ENCODE data around the gene SRBD1.

Gene SRBD1

DNA sequence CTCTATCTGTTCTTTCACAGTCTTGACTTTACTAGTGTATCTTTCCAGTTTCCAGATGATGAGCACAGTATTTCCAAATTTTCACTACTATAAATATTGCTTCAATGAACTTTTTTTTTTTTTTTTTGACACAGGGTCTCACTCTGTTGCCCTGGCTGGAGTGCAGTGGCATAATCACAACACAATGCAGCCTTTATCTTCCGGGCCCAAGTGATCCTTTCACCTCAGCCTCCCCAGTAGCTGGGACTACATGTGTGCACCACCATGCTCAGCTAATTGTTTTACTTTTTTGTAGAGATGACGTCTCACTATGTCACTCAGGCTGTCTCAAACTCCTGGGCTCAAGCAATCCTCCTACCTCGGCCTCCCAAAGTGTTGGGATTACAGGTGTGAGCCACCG lies 142.8 kb downstream of the SRBD1 start:
- 92 to 97% methylated on average over 2 to 4 of the region's 4 CpGs for WGBS, 2 experiments (ENCODE audit: insufficient coverage in 2 of 2)
- Histone ChIP-seq H3K4me3 (ENCODE audit: extremely low read depth, insufficient read depth, low read length, poor library complexity, severe bottlenecking) (no peak overlapping the region), H3K4me1 (ENCODE audit: control insufficient read depth, insufficient read depth, low read length, poor library complexity, severe bottlenecking) (no peaks in the 10 kb centered on the region), H3K27ac (ENCODE audit: low read depth, low read length, severe bottlenecking) (no peak overlapping the region), H3K36me3 (ENCODE audit: control insufficient read depth, insufficient read depth, low read length) (no peaks in the 10 kb centered on the region), H3K9me3 (ENCODE audit: control insufficient read depth, low read length) (no peaks in the 10 kb centered on the region)

DNA sequence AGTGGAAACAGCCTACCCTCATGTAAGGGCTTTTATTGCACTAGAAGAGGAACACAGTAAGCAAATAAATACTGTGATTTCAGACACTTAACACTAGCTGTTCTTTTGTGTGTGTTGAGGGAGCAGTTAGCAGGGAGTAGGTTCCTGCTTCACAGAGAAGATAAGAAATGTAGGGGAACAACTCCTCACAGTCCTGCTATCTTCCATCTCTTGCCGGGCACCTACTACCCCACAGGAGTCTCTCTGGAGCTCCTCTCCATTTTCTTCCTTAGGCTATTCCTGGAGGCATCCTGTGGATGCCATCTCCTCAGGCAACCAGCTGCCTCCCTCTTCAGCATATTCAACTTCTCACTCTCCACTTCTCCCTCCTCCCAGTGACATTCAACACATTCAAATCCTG lies 145.0 kb downstream of the SRBD1 start:
- H3K27ac ChIP-seq (ENCODE audit: low read depth, low read length, severe bottlenecking): no peak overlapping the region
- H3K36me3 ChIP-seq (ENCODE audit: control insufficient read depth, insufficient read depth, low read length): no peaks in the 10 kb centered on the region
- 8 to 13% methylated on average over 1 of the region's 1 CpG for WGBS, 2 experiments (ENCODE audit: insufficient coverage in 2 of 2)
- no peaks in the 10 kb centered on the region for H3K4me1 ChIP-seq (ENCODE audit: control insufficient read depth, insufficient read depth, low read length, poor library complexity, severe bottlenecking)
- no peaks in the 10 kb centered on the region for H3K9me3 ChIP-seq (ENCODE audit: control insufficient read depth, low read length)
- no peak overlapping the region for H3K4me3 ChIP-seq (ENCODE audit: extremely low read depth, insufficient read depth, low read length, poor library complexity, severe bottlenecking)

GRCh38 chr2:45460825-45461224 lies 150.2 kb downstream of the SRBD1 start:
- Histone ChIP-seq H3K4me3 (ENCODE audit: extremely low read depth, insufficient read depth, low read length, poor library complexity, severe bottlenecking) (no peak overlapping the region), H3K4me1 (ENCODE audit: control insufficient read depth, insufficient read depth, low read length, poor library complexity, severe bottlenecking) (peaks cover 11% of the 10 kb centered on the region), H3K36me3 (ENCODE audit: control insufficient read depth, insufficient read depth, low read length) (peaks cover 4% of the 10 kb centered on the region), H3K27ac (ENCODE audit: low read depth, low read length, severe bottlenecking) (no peak overlapping the region), H3K9me3 (ENCODE audit: control insufficient read depth, low read length) (no peaks in the 10 kb centered on the region)
- WGBS, 2 experiments (ENCODE audit: insufficient coverage in 2 of 2): 93 to 100% methylated on average over 4 to 5 of the region's 6 CpGs

DNA sequence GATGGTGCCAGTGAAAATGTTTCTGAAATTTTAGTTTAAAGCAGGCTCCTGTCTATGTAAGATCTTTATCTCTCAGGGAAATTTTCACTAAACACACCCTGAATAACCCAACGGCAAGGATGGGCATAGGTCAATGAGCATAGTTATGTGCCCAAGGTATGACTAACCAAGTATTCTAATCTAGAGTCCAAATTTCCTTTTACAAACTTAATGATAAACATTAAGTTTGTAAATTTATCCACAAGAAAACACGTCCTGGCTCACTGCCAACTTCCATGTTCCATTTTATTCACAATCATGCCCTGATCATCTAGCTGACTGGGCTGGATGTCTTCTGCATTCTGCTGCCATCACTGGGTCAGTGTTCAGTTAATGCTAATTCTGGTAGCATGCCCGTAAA lies 151.2 kb downstream of the SRBD1 start:
- Histone ChIP-seq H3K9me3 (ENCODE audit: control insufficient read depth, low read length) (no peaks in the 10 kb centered on the region), H3K27ac (ENCODE audit: low read depth, low read length, severe bottlenecking) (no peak overlapping the region), H3K4me3 (ENCODE audit: extremely low read depth, insufficient read depth, low read length, poor library complexity, severe bottlenecking) (no peak overlapping the region), H3K4me1 (ENCODE audit: control insufficient read depth, insufficient read depth, low read length, poor library complexity, severe bottlenecking) (peaks cover 11% of the 10 kb centered on the region), H3K36me3 (ENCODE audit: control insufficient read depth, insufficient read depth, low read length) (peaks cover 4% of the 10 kb centered on the region)
- WGBS, 2 experiments (ENCODE audit: insufficient coverage in 2 of 2): 83 to 100% methylated on average over 1 of the region's 3 CpGs

GRCh38 chr2:45458909-45459563 lies 152.0 kb downstream of the SRBD1 start:
- H3K9me3 ChIP-seq (ENCODE audit: control insufficient read depth, low read length): no peaks in the 10 kb centered on the region
- peak overlapping the region; percentile 70 for H3K27ac ChIP-seq (ENCODE audit: low read depth, low read length, severe bottlenecking)
- no peak overlapping the region for H3K4me3 ChIP-seq (ENCODE audit: extremely low read depth, insufficient read depth, low read length, poor library complexity, severe bottlenecking)
- H3K4me1 ChIP-seq (ENCODE audit: control insufficient read depth, insufficient read depth, low read length, poor library complexity, severe bottlenecking): peaks cover 11% of the 10 kb centered on the region
- 26 to 50% methylated on average over 2 of the region's 3 CpGs for WGBS, 2 experiments (ENCODE audit: insufficient coverage in 2 of 2)
- peaks cover 4% of the 10 kb centered on the region for H3K36me3 ChIP-seq (ENCODE audit: control insufficient read depth, insufficient read depth, low read length)

DNA sequence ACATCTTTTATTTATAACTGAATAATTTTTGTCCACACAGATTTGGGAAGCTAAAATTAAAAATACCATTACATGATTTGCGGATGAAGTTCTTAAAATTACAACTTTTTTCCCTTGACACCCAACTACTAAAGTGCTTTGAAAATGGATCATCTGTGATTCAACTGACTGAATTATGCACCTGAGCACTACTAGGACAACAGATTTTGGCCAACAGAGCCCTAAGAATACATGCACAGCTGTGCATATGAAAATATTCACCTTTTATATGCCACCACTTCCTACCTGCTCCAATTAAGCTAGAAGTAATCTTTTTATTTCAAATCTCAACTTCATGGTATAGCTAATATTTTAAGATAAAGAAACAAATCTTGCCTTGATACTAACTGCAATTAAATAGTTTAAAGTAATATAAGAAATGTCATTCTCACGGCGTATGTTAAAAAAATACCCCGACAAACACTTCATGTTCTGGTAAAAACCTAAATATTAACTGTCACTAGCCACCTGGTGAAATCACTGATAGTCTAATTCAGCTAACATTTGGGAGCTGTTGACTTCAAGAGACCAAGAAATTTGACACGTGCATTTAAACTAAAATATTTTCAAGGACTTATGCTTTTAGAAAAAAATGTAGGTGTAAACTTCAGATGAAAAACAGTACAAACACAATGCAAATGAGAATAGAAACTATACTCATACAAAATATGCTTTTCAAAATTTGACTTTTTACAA lies 153.7 kb downstream of the SRBD1 start:
- peaks cover 4% of the 10 kb centered on the region for H3K36me3 ChIP-seq (ENCODE audit: control insufficient read depth, insufficient read depth, low read length)
- WGBS, 2 experiments (ENCODE audit: insufficient coverage in 2 of 2): 86 to 100% methylated on average over 1 to 3 of the region's 5 CpGs
- no peaks in the 10 kb centered on the region for H3K9me3 ChIP-seq (ENCODE audit: control insufficient read depth, low read length)

GRCh38 chr2:45452866-45453265 lies 158.2 kb downstream of the SRBD1 start:
- Histone ChIP-seq H3K4me3 (ENCODE audit: extremely low read depth, insufficient read depth, low read length, poor library complexity, severe bottlenecking) (no peak overlapping the region), H3K27ac (ENCODE audit: low read depth, low read length, severe bottlenecking) (no peak overlapping the region), H3K36me3 (ENCODE audit: control insufficient read depth, insufficient read depth, low read length) (no peaks in the 10 kb centered on the region), H3K9me3 (ENCODE audit: control insufficient read depth, low read length) (no peaks in the 10 kb centered on the region), H3K4me1 (ENCODE audit: control insufficient read depth, insufficient read depth, low read length, poor library complexity, severe bottlenecking) (no peaks in the 10 kb centered on the region)
- WGBS, 2 experiments (ENCODE audit: insufficient coverage in 2 of 2): 100% methylated on average over 1 of the region's 4 CpGs; no CpG with 5 or more reads in 1 of the 2 experiments

More for the DNA sequence above, 153.7 kb downstream of the SRBD1 start:
- no peak overlapping the region for H3K4me3 ChIP-seq (ENCODE audit: extremely low read depth, insufficient read depth, low read length, poor library complexity, severe bottlenecking)
- H3K4me1 ChIP-seq (ENCODE audit: control insufficient read depth, insufficient read depth, low read length, poor library complexity, severe bottlenecking): peaks cover 11% of the 10 kb centered on the region
- H3K27ac ChIP-seq (ENCODE audit: low read depth, low read length, severe bottlenecking): no peak overlapping the region

GRCh38 chr2:45450634-45451033 lies 160.4 kb downstream of the SRBD1 start:
- WGBS, 2 experiments (ENCODE audit: insufficient coverage in 2 of 2): 100% methylated on average over 2 of the region's 2 CpGs; no CpG with 5 or more reads in 1 of the 2 experiments

DNA sequence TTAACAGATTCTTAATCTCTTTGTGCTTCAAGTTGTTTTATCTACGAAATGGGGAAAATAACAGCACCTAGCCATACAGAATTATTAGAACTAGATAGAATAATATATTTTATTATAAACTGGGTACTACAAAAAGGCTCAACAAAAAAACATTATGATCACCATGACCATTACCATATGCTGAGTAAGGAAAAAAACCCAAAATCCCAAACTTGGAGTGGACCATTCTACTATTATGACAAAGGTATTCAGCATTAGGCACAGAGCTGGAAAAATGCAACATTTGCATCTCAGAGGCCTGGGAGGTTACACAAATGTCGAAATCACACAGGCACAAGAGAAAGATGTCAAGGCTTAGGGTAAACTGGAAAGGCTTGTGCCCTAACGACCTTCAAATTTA lies 162.8 kb downstream of the SRBD1 start:
- Histone ChIP-seq H3K4me1 (ENCODE audit: control insufficient read depth, insufficient read depth, low read length, poor library complexity, severe bottlenecking) (no peaks in the 10 kb centered on the region), H3K36me3 (ENCODE audit: control insufficient read depth, insufficient read depth, low read length) (no peaks in the 10 kb centered on the region), H3K27ac (ENCODE audit: low read depth, low read length, severe bottlenecking) (no peak overlapping the region), H3K9me3 (ENCODE audit: control insufficient read depth, low read length) (no peaks in the 10 kb centered on the region), H3K4me3 (ENCODE audit: extremely low read depth, insufficient read depth, low read length, poor library complexity, severe bottlenecking) (no peak overlapping the region)
- WGBS, 2 experiments (ENCODE audit: insufficient coverage in 2 of 2): no CpG with 5 or more reads among the region's 3 CpGs

More at GRCh38 chr2:45450634-45451033, 160.4 kb downstream of the SRBD1 start:
- no peaks in the 10 kb centered on the region for H3K9me3 ChIP-seq (ENCODE audit: control insufficient read depth, low read length)
- no peaks in the 10 kb centered on the region for H3K36me3 ChIP-seq (ENCODE audit: control insufficient read depth, insufficient read depth, low read length)
- no peak overlapping the region for H3K27ac ChIP-seq (ENCODE audit: low read depth, low read length, severe bottlenecking)
- no peak overlapping the region for H3K4me3 ChIP-seq (ENCODE audit: extremely low read depth, insufficient read depth, low read length, poor library complexity, severe bottlenecking)
- no peaks in the 10 kb centered on the region for H3K4me1 ChIP-seq (ENCODE audit: control insufficient read depth, insufficient read depth, low read length, poor library complexity, severe bottlenecking)

DNA sequence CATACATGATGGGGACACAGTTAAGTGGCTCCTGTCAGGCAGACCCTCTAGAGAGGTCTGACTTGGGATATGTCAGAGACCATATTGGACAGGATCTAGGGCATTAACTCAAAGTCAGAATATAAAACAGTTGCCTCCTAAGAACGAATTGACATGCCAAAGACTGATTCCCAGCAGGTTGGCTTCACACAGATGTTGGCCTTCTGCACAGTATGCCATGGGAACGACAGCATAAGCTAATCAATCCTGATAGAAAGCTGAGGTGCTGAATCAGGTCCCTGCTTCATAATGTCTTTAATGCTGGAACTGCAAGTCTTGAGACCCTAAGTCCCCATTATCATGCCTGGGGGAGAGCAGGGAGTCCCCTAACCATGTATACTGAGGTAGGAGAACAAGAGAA lies 165.1 kb downstream of the SRBD1 start:
- no peak overlapping the region for H3K27ac ChIP-seq (ENCODE audit: low read depth, low read length, severe bottlenecking)
- H3K4me3 ChIP-seq (ENCODE audit: extremely low read depth, insufficient read depth, low read length, poor library complexity, severe bottlenecking): no peak overlapping the region
- H3K9me3 ChIP-seq (ENCODE audit: control insufficient read depth, low read length): no peaks in the 10 kb centered on the region
- no peaks in the 10 kb centered on the region for H3K36me3 ChIP-seq (ENCODE audit: control insufficient read depth, insufficient read depth, low read length)
- H3K4me1 ChIP-seq (ENCODE audit: control insufficient read depth, insufficient read depth, low read length, poor library complexity, severe bottlenecking): no peaks in the 10 kb centered on the region
- 65 to 86% methylated on average over 2 of the region's 2 CpGs for WGBS, 2 experiments (ENCODE audit: insufficient coverage in 2 of 2)

DNA sequence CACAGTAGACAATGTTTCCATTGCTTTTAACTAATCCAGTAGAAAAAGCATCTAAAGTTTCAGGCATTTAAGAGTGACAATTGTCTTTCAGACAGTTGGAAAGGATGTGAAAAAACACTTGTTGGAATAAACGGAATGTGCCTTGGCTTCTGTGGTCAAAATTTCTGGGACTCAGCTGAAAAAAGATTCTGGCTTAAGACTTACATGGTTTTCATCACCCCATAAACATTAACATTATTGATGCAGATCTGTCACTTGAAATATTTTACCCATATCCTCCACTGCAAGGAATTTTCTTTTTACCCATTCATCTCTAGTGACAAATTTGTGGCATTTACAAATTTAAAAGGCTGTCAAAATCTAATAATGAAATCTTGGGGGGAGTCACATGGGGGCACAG lies 166.0 kb downstream of the SRBD1 start:
- Histone ChIP-seq H3K9me3 (ENCODE audit: control insufficient read depth, low read length) (no peaks in the 10 kb centered on the region), H3K27ac (ENCODE audit: low read depth, low read length, severe bottlenecking) (no peak overlapping the region), H3K4me3 (ENCODE audit: extremely low read depth, insufficient read depth, low read length, poor library complexity, severe bottlenecking) (no peak overlapping the region), H3K36me3 (ENCODE audit: control insufficient read depth, insufficient read depth, low read length) (no peaks in the 10 kb centered on the region), H3K4me1 (ENCODE audit: control insufficient read depth, insufficient read depth, low read length, poor library complexity, severe bottlenecking) (no peaks in the 10 kb centered on the region)
- 80% methylated on average over 1 of the region's 1 CpG; no CpG with 5 or more reads in 1 of the 2 experiments for WGBS, 2 experiments (ENCODE audit: insufficient coverage in 2 of 2)
